DMS153 treated with DMSO at 0.1 percent for 48 hours (cell line): ENCODE measurements around the gene TNKS1BP1.

ENCODE experiments used
- DNase-seq: peaks from one replicate; lab custom pipeline; 2025; ENCODE audit not compliant: unreplicated experiment; lab: John Stamatoyannopoulos, UW

TNKS1BP1 gene

GRCh38 chr11:57332694-57333440 lies 8.1 kb upstream of the TNKS1BP1 start:
- DNase-seq = no peak

- no peak for DNase-seq
Measured at GRCh38 chr11:57331720-57332119, 7.0 kb upstream of the TNKS1BP1 start.

- DNase-seq = no peak
Measured at GRCh38 chr11:57330029-57330428, 5.3 kb upstream of the TNKS1BP1 start.

- no peak for DNase-seq
Measured at GRCh38 chr11:57327721-57328120, 3.0 kb upstream of the TNKS1BP1 start.

- peak; percentile 26 for DNase-seq
Measured at GRCh38 chr11:57325735-57326048, 940 bp upstream of the TNKS1BP1 start.

GRCh38 chr11:57324154-57324885 lies 432 bp downstream of the TNKS1BP1 start:
- DNase-seq = no peak

GRCh38 chr11:57323855-57324153 lies 948 bp downstream of the TNKS1BP1 start:
- no peak for DNase-seq

GRCh38 chr11:57323167-57323854 lies 1.4 kb downstream of the TNKS1BP1 start:
- DNase-seq = no peak

- peak; percentile 65 for DNase-seq
Measured at GRCh38 chr11:57322256-57323166, 2.2 kb downstream of the TNKS1BP1 start.

- no peak for DNase-seq
Measured at GRCh38 chr11:57321388-57322255, 3.1 kb downstream of the TNKS1BP1 start.

GRCh38 chr11:57320719-57321387 lies 3.9 kb downstream of the TNKS1BP1 start:
- DNase-seq = no peak

GRCh38 chr11:57320067-57320718 lies 4.6 kb downstream of the TNKS1BP1 start:
- DNase-seq = no peak

- no peak for DNase-seq
Measured at GRCh38 chr11:57318178-57318577, 6.6 kb downstream of the TNKS1BP1 start.

GRCh38 chr11:57316017-57316416 lies 8.7 kb downstream of the TNKS1BP1 start:
- DNase-seq = no peak

GRCh38 chr11:57315491-57315890 lies 9.3 kb downstream of the TNKS1BP1 start:
- no peak for DNase-seq

GRCh38 chr11:57314221-57314973 lies 10.4 kb downstream of the TNKS1BP1 start:
- no peak for DNase-seq

- no peak for DNase-seq
Measured at GRCh38 chr11:57313788-57314135, 11.0 kb downstream of the TNKS1BP1 start.

- DNase-seq = no peak
Measured at GRCh38 chr11:57313071-57313787, 11.5 kb downstream of the TNKS1BP1 start.
